Measurements from ENCODE around the gene GPR84. TPM values are rescaled to one million over a fixed set of nuclear protein-coding genes. Genes with fewer than 3 reads are reported as not detected.

GPR84 gene
- total and polyA plus RNA-seq, 9 of the 15 experiments (the other 6 are each of a cell fraction or from before 2014, with no cell fraction given): 0.07 to 0.18 (median 0.11) TPM; not detected in 5

- TF ChIP-seq UBTF (IDR thresholded peaks at IDR 0.05; ENCODE audit: borderline replicate concordance in 1 of 2, low read depth in 2 of 2, low read length in 2 of 2) (peak in 1 of 2 experiments; percentile 77; a peak in 1 of 4 replicates), ZBED1 (IDR thresholded peaks at IDR 0.05) (no peak), TGIF2 (CRISPR knock-in tag; IDR thresholded peaks at IDR 0.05) (no peak), MCM3 (IDR thresholded peaks at IDR 0.05) (no peak), KAT7 (CRISPR knock-in tag; IDR thresholded peaks at IDR 0.05; ENCODE audit: borderline replicate concordance) (peak; percentile 82; the same call in 1 of the 2 replicates), AFF1 (IDR thresholded peaks at IDR 0.05; ENCODE audit: low read depth in 1 of 2, partially characterized antibody in 2 of 2) (no peak), KLF13 (tag; IDR thresholded peaks at IDR 0.05; ENCODE audit: borderline replicate concordance, low read depth) (no peak), ZNF511 (CRISPR knock-in tag; IDR thresholded peaks at IDR 0.05) (no peak), RBM25 (IDR thresholded peaks at IDR 0.05; ENCODE audit: low read depth, low read length, severe bottlenecking) (no peak), ZZZ3 (IDR thresholded peaks at IDR 0.05) (peak; percentile 64; the same call in 1 of the 2 replicates), ZNF280A (IDR thresholded peaks at IDR 0.05; ENCODE audit: low read depth, partially characterized antibody) (no peak), E2F4 (CRISPR knock-in tag; IDR thresholded peaks at IDR 0.05; ENCODE audit: low read depth) (no peak), TEAD4 (IDR thresholded peaks at IDR 0.05; ENCODE audit: low read length) (no peak; the same call in 1 of the 2 replicates), TEAD4 (CRISPR knock-in tag; IDR thresholded peaks at IDR 0.05; ENCODE audit: borderline replicate concordance) (no peak), FOXP1 (CRISPR knock-in tag; IDR thresholded peaks at IDR 0.05) (peak; percentile 47; the same call in 1 of the 2 replicates), MTF1 (CRISPR knock-in tag; IDR thresholded peaks at IDR 0.05; ENCODE audit: borderline replicate concordance) (no peak), CREBBP (IDR thresholded peaks at IDR 0.05; ENCODE audit: low read depth, low read length) (no peak)
Observed at GRCh38 chr12:54379398-54380201, 15.3 kb upstream of the GPR84 start (continued).

Data from K562 (cell line).